GM18867 (cell line): ENCODE results near the gene TPM2.

Experiments used
- ATAC-seq: cut with Tn5 transposase; IDR thresholded peaks from one replicate; pipeline ENCODE4 v1.9.1; 2021; ENCODE audit warnings: mild to moderate bottlenecking, moderate library complexity; ENCODE audit not compliant: unreplicated experiment

The TPM2 gene

GRCh38 chr9:35689542-35690293, at the start of gene TPM2:
TPM2 (minus strand) TSS chr9:35689925; CDS start chr9:35689817, 108 bp downstream.
- ATAC-seq = no peak

GRCh38 chr9:35738924-35739323, 49.2 kb upstream of the TPM2 start:
- no peak for ATAC-seq

- ATAC-seq = no peak
These were observed 48.5 kb upstream of the TPM2 start for GRCh38 chr9:35738186-35738585.

GRCh38 chr9:35737143-35737542, 47.4 kb upstream of the TPM2 start:
- ATAC-seq = no peak

DNA sequence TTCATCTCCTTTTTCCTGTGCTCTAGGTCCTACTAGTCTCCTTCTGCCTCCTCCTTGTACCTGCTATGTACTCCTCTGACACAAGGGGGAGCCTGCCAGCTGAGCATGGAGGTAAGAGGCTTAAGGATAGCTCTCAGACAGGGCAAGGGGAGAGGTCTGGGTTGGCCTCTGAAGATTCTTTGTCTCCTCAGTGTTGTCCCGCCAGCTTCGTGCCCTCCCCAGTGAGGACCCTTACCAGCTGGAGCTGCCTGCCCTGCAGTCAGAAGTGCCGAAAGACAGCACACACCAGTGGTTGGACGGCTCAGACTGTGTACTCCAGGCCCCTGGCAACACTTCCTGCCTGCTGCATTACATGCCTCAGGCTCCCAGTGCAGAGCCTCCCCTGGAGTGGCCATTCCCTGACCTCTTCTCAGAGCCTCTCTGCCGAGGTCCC, 46.5 kb upstream of the TPM2 start:
- ATAC-seq = no peak

DNA sequence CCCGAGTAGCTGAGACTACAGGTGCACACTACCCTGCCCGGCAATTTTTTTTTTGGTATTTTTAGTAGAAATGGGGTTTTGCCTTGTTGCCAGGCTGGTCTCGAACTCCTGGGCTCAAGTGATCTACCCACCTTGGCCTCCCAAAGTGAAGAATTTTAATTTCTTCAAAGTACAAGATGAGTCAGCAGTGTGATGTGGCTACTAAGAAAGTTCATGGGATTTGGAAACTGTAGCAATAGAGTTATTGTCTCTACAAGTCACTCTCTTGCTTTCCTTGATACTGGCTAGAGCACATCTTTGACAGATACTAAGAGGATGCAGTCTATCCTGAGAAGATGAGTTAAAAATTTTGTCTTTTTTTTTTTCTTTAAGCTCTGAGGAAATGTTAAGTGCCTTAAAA, 44.4 kb upstream of the TPM2 start:
- ATAC-seq = no peak

DNA sequence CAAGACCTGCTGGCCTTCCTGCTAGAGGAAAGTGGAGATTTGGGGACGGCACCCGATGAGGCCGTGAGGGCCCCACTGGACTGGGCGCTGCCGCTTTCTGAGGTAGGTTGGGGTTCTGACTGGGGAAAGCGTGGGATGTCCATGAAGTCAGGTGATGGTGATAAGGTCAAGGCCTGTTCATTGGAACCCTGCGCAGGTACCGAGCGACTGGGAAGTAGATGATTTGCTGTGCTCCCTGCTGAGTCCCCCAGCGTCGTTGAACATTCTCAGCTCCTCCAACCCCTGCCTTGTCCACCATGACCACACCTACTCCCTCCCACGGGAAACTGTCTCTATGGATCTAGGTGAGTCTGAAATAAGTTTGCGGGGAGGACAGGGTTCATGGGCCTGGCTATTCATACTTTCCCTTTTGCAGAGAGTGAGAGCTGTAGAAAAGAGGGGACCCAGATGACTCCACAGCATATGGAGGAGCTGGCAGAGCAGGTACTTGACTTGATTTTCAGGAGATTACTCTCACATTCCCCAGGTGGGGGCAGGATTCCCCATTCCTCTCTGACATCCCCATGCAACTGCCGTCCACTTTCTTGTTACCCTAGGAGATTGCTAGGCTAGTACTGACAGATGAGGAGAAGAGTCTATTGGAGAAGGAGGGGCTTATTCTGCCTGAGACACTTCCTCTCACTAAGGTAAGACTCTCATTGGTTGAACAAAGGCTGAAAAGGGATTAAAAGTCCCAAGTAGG, 43.2 kb upstream of the TPM2 start:
- ATAC-seq = peak; percentile 3

DNA sequence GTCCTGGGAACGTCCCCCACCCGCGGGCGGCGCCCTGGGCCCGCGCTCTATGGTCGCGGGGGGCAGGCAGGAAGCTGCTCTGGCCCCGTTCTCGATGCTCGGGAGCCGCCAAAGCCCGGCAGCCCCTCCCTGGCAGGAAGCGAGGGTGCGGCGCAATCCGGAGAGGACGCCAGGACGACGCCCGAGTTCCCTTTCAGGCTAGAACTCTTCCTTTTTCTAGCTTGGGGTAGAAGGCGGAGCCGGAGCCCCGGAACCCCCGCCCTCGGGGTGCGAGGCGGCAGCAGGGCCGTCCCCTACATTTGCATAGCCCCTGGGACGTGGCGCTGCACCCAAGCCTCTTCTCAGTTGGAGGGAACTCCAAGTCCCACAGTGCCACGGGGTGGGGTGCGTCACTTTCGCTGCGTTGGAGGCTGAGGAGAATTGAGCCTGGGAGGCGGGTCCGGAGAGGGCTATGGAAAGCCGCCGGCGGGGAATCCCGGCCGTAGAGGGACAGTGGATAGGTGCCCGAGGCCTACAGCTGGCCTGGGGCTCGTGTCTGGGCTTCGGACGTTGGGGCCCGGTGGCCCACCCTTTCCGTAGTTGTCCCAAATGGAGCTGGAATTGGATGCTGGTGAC, 42.6 kb upstream of the TPM2 start, which contains the start of the genes CREB3 and TLN1:
TSS of gene CREB3 (plus strand) at position 482 of the 615 bp plus-strand sequence. CDS start at position 589, 107 bp downstream.
TSS of gene TLN1 (minus strand) at position 11 of the 615 bp plus-strand sequence. CDS start 6,501 bp downstream, outside the sequence.
- ATAC-seq = peak; percentile 81

- ATAC-seq = no peak
These were observed 41.9 kb upstream of the TPM2 start for GRCh38 chr9:35731415-35732184.

DNA sequence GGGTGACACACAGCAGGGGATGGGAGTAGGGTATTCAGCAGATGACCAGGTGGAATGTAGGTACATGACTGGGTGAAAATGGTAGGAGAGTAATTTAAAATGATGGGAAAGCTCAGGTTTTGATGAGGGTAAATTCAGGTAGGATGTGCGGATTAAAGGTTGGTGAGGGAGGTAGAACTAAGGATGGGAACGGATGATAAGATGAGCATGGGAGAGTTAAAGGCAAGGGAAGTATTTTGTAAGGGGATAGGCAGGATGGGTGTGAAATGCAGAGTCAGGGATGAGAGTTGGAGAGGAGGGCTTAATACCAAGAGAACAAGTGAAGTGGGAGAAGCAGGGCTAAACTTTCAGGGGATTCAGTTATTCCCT, 40.7 kb upstream of the TPM2 start:
- no peak for ATAC-seq

DNA sequence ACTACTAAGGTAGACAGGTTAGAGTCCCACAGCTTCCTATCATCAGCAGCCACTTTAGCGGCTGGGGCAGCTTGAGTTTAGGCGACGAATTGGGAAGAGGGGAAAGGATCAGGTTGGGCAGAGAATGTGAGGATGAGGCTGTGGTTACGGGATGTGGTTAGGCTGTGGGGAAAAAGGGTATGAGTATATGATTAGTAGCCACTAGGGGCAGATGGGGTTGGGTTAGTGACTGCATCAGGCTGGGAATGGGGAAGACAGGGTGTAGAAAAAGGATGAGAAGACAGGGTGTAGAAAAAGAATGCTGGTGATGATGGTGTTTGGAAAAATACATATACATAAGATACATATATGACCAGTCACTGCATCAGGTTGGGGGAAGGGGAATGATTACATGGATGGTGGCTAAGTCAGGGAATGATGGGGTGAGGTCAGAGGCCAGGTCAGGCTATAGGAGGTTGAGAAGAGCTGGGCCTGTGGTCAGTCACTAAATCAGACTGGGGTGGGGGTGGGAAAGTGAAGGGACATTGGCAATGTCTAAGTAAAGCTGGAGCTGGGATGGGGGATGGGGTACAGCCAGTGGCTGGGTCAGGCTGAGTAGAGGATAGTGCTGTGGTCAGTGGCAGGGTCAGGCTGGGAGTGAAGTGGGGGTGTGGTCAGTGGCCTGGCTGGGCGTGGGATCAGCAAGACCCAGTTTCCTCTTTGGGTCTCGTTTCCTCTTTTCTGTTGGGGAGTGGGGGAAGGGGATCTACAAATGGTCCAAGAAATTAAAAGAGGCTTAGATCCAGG, 40.2 kb upstream of the TPM2 start:
- ATAC-seq = no peak

DNA sequence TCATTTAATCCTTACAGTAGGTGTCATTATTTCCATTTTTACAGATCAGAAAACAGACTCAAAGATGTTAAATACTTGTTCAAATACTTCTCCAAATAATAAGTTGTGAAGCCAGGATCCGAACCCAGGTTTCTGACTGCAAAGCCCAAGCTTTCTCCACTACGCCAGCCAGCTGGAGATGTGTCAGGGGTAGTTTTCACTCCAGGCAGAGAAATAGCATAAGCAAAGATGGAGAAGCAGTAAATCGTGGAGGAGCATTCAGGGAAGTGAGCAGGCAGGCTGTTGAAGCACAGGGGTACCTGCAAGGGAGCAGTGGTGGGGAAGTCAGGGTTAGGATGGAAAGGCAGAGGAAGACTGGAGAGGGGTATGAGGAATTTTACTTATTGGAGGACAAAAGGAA, 39.4 kb upstream of the TPM2 start:
- ATAC-seq = no peak

DNA sequence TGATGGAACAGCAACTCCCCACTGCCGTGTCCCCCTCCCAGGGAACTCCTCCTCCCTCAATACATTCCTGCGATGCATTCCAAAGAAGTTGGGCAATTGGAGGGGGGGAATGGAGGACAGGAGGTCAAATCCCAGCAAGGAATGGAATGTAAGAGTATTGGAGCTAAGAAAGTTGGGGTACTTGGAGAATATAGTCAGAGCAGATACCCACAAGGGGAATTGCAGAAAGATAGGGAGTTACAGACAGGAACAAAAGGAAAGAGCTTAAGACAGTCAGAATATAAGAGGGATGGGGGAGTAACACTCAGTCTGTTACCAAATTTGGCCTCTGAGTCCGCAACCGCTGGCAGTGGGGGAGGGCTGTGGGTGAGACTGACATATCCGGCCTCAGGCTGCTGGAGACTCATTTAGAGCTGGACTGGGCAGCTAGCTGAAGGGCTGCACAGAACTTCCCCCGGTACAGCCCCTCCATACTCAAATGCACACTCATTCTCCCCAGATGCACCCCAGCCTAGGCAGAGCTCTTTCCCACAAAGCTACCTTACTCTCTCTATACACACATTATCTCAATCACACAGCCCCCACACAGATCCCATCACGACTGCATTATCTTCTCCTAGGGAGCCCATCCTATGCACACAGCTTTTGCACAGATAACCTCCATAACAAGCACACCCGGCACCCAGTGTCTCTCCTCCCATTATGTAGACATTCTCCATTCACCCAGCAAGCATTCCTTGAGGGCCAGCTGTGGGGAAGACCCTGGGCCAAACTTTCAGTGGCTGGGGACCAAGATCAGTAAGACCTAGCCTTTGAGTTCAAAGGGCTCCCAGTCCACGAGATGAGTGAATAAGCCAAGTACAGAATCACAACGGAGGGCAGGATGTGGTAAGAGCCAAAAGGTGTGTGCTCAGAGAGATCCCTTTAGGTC, 38.6 kb upstream of the TPM2 start:
- no peak for ATAC-seq

GRCh38 chr9:35727676-35728040, 37.9 kb upstream of the TPM2 start:
- no peak for ATAC-seq

DNA sequence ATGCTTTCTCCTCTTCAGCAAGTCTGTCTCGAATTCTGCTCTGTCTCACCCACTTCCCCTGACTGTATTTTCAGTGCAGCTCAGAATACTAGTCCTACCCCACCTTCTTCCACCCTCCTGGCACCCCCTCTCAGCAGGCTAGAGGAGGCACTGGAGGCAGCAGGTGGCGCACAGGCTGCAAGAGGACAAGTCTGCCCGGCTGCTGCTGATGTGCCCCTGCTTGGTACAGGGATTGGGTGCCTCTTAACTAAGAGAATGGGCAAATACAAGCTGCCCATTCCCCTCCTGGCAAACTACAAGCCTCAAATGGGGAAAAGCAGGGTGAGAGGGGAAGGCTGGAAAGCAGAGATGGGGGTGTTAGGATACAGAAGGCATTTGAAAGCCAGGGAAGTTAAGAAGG, 37.2 kb upstream of the TPM2 start:
- no peak for ATAC-seq

DNA sequence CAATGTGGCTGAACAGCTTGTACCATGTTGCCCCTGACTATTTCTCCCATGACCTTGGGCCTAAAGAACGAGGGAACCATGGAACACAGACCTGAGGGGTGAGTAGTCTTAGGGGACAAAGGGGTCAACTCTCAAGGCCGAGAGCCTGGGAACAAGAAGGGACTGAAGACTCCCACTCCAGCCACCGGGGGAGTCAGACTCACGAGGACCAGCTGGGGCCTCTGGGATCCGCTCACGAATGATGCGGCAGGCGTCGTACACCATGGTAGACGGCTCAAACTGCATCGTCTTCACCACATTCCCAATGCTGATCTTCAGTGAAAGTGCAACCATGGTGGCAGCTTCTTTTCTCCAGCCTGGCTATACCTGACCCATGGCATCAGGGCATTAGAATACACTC, 35.6 kb upstream of the TPM2 start:
- no peak for ATAC-seq

GRCh38 chr9:35723908-35724307, 34.2 kb upstream of the TPM2 start:
- ATAC-seq = no peak

DNA sequence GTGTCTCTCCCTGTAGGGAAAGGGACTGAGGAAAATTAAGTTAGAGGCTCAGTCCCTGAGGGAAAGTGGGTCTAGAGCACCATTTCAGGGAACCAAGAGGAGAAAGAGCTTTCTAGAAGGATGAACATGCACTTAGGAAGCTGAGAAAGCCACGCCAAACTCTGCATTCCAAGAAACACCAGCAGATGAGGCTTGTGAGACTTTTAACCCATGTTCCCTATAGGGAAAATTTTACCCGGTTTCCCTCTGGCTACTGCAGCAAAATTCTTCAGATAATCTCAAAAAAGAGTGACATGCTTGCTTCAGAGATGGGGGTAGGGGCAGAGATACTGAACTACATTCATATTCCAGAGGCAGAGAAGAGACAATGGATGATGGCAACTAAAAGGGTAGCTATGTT, 33.7 kb upstream of the TPM2 start:
- ATAC-seq = no peak

GRCh38 chr9:35719546-35719945, 29.8 kb upstream of the TPM2 start:
- no peak for ATAC-seq
